Activated CD8-positive, alpha-beta memory T cell treated with anti-CD3 and anti-CD28 coated beads for 4 hours (primary cell): ENCODE measurements around the gene DDX17.
A peak's percentile ranks its signal among the peaks of the same experiment; 100 is the strongest.

ENCODE experiments used
- DNase-seq, 2 donors: peaks; one replicate each; pipeline ENCODE4 v3.0.0-alpha.2; 2020; ENCODE audit warnings: low read depth in 2 of 2

The DDX17 gene

DNA sequence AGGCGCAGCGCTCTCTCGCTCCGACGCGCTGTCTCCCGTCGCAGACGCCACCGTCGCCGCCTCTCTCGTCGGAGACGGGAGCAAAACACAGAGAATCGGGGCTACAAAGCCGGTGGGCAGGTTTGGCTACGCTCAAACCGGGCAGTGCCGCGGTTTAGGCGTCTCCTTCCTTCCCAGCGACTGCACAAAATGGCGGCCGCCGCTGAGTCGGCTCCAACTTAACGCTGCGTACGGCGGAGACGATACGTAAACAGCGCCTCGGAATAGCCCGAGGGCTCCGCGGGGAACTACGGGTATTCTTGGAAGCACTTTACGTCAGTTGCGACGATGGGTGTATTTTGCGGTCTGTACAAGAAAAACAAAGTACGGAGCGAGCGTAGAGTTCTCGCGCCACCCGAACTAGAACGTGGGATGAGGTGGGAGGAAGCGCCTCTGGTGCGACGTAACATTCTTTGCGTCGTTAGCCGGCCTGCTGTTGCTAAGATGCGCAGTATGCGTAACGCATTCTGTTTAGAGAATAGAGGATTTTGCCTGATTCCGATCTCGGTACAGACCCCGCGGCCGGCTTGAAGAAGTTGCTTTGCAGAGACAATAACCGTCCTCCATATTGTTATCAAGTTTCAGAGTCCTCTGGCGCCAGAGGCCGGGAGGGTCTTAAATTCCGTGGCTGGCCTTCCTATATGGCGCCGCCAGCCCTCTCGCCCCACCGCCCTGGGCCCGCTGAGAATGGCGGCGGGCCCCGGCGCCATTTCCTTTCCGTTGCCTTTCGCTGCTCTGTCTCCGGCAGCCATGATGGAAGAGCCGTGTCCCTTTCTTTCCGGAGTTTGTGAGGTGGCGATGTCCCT lies at the start of gene DDX17:
Gene DDX17 (minus strand): TSS at position 194 of the 845 bp plus-strand sequence.
- DNase-seq = peak; percentile 89 to 93

DNA sequence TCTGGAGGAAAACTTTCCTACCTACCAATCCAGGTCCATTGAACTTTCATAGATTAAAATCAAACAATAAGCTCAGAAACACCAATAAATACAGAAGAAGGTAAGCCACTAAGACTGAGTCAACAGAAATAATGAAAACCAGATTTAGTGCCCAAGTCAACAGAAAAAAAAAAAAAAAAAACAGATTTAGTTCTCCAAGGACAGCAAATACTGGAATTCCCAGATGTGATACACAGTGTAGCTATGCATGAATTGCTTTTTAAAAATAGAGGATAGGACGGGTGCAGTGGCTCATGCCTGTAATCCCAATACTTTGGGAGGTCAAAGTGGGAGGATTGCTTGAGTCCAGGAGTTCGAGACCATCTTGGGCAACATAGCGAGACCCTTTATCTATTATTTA lies 48.2 kb upstream of the DDX17 start:
- no peak for DNase-seq

DNA sequence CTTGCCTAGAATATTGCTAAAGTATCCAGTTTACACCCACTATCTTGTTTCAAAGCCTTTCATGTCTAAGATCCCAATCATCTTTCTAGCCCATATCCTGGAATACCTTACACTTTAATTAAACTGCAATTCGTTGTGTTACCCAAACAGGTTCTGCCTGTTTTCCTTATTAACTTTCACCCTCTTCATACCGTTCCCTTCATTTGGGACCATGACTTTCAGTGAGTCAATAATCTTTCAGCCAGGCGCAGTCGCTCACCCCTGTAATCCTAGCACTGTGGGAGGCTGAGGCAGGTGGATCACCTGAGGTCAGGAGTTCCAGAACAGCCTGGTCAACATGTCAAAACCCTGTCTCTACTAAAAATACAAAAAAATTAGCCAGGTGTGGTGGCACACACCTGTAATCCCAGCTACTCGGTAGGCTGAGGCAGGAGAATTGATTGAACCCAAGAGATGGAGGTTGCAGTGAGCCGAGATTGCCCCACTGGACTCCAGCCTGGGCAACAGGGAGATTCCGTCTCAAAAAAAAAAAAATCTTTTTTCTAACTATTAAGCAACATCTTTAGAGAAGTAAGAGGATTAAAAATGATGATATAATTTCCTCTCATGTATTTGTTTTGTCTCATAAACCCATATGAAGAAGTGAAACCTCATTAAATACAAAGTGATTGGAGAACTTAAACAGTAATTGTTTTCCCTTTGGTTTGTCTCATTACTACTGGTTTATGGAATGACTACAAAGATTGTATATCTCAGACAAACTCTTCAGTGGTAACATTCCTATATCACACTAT lies 43.2 kb upstream of the DDX17 start:
- DNase-seq = no peak

DNA sequence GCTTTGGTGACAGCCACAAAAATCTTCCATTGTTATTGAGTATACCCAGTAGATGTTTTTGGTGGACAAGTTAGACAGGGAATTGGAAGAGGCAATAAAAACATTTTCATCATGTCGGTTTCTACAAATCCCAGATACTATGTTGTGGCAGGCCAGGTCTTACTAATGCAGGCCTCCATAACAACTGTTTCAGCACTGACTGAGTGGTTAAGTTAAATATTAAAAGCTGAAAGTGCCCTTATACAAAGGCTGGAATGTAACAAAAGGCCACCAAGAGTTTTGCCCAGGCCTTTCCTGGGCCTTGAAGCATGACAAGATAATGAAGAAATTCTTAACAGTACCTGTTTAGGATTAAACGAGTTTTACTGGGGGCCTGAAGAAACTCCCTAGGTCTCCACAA lies 34.6 kb upstream of the DDX17 start:
- no peak for DNase-seq

DNA sequence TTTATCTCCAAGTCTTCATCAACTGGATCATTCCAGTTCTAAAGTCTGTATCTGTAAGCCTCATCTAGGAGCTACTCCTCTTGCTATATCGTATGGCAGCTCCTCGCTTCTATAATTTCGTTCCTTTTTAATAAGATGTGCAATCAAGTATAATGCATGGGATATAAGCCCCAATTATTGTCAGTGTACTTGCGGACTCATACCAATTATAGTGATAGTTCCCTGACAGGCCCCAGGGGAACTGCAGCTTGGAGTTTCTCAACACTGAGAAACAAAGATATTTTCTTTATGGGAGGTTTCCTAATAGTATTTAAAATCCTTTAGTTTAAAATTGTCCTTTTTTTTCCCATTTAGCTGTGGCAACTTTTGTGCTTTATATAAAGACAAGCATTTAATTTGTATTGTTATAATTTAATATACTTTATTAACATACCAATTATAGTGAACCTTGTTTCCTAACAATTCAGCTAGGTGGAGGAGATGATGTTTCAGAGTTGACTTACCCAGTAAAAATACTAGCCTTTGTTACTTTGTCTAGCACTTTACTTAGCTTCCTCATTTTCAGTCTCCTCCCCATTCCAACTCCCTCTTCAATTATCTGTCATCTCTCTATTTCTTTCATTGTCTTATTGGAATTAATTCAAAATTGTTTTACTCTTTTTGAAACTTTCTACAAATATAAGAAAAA lies 25.3 kb upstream of the DDX17 start:
- DNase-seq = no peak

DNA sequence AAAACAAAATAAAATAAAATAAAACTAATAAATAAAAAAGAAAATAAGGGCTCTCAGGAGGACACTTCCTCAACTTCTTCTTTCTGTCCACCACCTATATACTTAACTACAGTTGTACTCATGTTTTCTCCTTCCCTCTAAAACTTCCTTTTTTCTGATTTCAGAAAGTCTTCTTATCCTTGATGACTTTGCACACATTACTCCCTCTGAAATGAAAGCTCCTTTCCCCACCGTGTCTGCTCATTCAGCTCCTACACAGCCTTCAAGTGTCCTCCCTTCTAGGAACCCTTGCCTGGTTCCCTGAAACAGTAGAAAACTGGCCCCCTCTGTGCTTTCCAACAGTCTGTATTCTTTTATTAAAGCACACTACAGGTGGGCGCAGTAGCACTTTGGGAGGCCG lies 18.3 kb upstream of the DDX17 start:
- no peak for DNase-seq

DNA sequence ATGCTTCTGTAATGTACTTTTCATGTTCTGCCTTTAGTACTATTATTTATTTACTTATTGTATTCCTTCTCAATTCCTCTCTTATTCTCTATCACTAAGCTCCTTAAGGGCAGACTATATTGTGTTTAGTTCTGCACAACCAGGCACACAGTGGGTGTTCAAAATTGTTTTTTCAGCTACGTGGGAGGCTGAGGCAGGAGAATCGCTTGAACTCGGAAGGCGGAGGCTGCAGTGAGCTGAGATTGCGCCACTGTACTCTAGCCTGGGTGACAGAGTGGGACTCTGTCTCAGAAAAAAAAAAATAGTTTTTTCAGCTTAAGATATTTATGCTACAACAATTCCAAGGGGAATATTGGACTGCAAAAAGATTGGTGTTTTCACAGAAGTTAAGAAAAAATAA lies 17.4 kb upstream of the DDX17 start:
- no peak for DNase-seq

DNA sequence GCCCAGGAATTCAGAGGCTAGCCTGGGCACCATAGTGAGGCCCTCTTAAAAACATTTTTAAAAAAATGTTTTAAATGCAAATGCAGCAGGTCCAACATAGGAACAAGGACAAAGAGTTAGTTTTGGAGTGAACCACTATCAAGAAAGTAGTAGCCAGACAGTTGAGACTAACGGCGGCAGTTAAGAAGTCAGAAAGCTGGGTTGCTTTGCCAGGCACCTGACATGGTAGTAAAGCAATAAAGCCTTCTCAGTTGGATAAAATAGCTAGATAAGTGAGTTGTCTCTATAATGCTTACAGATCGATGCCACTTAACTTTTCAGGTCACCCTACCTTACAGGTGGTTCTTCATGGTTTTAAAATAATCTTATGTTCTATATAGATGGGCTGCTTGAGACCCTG lies 16.9 kb upstream of the DDX17 start:
- DNase-seq = no peak

DNA sequence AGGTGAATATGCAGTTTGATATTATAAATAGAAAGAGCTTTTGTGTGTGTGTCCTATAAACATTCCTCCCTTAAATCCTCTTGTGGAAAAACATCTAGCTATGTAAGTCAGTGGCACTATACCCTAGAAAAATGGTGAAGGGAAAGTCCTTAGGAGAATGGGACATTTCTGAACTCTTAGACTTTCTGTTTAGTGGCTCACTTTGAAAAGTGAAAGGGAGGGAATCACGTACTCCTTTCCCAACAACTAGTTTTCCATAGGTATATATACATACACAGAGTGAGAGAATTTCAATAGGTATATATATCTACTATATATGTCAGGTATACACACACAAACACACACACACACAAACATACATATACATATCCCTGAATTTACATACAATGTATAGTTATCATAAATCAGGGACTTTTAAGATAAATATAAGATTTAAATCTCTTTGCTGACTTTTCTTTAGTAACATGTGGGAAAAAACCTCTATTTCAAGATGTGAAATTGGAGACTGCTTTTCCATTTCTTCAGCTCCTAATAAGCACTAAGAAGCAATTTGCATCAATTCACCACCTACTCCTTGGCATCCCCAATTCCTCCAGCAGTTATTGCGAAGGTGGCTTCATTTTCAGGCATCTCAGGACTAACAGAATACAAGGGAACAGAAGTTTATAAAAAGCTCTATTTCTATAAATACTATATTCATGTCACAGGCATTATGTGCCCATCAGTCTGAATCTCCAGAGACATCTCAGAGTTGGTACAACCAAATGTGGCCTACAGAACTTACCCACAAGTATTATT lies 13.5 kb upstream of the DDX17 start:
- no peak for DNase-seq

DNA sequence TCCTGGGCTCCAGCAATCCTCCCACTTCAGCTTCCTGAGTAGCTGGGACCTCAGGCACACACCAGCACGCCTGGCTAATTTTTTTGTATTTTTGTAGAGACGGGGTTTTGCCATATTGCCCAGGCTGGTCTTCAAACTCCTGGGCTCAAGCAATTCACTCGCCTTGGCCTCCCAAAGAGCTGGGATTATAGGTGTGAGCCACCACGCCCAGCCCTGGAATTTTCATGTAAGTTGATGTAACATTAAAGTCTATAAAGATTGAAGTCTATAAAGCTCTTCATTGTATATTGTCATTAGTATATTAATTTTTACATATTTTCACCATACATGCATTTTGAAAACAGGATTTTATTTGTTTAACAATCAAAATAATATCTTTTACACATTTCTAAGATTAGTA lies 12.5 kb upstream of the DDX17 start:
- DNase-seq = no peak

DNA sequence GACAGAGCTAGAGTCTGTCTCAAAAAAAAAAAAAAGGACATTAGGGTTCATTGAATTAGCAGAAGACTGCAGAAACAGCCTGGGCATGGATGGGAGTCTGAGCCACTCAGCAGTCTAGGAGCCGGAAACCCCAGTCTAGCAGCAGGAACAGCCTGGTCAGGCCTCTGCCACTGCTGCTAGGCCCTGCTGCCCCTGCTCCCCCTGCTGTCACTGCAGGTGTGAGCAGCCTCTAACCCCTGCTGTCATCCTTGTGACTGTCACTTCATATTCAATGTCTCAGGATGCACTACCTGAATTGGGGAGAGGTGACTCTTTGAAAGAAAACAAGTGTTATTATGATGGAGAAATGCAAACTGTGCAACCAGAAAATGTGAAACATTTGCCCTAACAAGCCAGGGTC lies 7.0 kb upstream of the DDX17 start:
- DNase-seq = no peak

DNA sequence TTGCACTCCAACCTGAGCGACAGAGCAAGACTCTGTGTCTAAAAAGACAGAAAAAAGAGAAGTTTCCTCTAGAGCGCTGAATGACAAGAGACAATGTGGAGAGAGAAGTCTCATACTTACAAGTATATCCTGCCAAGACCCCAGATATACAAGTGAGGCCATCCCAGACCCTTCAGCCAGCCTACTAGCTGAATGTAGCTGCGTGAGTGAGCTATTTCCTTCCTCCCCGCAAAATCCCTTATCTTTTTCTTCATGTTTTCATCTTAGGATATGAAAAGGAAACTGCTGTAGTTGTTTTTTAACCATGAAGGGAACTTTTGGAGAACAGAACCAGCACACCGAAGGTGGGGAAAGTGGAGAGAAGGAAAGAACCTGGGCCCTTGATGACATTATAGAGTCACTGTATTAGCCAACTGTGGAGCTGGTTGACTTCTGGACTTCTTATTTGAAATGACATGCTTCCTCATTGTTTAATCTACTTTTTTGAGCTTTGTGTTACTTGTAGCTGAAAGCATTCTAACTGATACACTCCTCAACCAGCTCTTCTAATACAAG lies 4.4 kb upstream of the DDX17 start:
- no peak for DNase-seq

DNA sequence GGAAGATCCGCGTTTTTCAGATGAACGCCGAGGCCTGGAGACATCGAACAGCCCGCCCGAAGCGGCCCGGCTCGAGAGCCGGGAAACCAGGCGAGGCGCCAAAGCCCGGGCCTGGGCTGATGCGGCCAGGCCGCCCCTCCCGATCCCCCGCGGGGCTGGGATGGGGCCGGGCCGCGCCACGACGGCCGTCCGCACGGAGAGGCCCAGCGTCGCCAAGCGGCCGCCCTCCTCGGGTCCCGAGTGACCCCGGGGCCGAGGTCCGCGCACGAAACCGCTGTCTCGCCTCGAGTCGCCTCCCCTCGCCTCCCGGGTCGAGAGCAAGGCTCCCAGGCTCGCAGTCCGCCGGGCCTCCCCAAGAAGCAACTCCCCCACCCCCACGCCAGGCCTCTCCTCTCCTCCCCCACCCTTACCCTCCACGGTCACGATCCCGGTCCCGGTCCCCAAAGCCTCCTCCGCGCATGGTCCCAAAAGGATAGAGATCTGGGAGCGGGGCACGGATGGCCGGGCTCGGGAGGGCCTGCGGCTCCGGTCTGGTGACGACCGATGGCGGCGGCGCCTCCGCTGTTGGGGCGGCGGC lies 482 bp downstream of the DDX17 start:
- peak; percentile 26 to 31 for DNase-seq

DNA sequence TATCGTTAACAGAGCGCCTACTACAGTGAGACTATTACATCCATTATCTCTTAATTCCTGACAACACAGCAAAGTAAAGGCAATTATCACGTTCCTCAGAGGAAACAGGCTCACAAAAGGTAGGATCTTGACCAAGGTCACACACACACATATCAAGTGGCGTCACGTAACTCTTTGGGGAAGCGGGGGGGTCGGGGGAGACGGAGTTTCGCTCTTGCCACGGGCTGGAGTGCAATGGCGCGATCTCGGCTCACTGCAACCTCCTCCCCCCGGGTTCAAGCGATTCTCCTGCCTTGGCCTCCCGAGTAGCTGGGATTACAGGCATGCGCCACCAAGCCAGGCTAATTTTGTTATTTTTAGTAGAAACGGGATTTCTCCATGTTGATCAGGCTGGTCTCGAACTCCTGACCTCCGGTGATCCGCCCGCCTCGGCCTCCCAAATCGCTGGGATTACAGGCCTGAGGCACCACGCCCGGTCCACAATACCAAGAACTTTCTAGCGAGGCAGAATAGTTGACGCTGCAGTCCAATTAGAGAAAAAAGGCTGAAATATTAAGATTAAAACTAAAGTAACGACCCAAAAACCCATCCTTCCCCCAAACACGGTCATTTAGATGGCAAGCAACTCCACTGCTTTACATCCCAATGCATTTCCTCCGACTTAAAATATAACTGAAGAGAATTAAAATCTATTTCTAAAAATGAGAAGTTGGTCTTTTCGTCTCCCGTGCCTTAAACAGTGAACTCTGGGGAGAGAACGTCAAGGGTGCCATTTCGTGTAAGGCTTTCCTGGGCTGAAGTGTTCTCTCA lies 1.2 kb downstream of the DDX17 start:
- DNase-seq = peak; percentile 5 to 25

DNA sequence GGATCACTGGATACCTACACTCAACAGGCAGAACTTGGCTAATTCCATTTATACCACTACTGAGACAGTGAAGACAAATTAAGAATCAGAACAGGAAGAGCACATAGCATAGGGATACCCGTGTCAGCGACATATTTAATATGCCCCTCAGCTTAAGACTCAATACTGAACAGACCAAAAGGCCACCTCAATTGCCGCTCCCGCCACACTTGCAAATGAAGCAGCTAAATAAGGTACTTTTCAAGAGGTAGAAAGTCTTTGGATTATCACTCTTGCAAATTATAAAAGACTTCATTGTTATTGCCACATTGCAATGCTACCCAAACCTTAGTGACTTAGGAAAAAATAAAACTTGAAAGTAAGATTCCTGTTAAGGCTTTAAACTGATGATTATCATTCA lies 3.1 kb downstream of the DDX17 start:
- DNase-seq = no peak

DNA sequence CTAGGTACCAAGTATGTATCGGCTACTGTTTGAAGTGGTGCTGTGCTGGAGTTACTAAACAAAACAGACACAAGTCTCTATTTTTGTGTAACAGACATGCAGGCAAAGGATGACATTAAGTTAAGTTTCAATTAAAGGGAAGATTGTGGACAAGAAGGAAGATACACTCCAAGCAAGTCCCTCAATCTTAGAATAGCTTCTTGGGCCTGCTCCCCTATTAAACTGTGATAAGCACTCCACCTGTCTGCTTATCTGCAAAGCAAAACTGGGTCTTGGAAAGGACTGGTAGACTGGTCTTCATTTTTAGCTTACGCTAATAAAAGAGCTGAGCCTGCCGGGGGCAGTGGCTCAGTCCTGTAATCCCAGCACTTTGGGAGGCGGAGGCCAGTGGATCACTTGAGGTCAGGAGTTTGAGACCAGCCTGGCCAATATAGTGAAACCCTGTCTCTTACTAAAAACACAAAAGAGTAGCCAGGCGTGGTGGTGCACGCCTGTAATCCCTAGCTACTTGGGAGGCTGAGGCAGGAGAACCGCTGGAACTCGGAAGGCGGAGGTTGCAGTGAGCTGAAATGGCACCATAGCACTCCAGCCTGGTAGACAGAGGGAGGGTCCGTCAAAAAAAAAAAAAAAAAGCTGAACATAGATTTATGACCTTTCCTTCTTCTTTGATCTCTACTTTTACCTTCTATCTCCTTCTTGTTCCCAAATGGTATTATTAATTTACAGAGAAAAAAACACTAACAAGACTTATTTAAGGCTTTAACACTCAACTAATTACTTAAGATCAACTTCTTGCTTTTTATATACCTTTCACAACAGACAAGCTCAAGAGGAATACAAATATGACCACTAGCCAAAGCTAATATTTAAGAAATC lies 4.1 kb downstream of the DDX17 start:
- DNase-seq = no peak

DNA sequence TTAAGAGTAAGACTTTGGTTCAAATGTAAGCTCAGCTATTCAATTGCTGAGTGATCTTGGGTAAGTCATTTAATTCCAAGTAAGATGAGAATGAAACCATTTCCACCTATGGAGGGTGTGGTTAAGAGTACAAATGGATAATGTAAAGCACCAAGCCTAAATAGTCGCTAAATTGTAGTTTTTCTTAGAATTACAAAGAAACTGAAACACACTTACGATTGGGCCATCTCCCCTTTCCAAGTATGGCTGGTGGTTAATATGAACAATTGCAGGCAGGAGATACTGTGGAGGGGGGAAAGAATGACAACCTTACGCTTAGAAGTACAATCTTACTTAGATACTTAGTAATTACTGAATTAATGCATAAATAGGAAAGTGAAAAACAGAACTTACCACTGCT lies 8.2 kb downstream of the DDX17 start:
- DNase-seq = no peak

DNA sequence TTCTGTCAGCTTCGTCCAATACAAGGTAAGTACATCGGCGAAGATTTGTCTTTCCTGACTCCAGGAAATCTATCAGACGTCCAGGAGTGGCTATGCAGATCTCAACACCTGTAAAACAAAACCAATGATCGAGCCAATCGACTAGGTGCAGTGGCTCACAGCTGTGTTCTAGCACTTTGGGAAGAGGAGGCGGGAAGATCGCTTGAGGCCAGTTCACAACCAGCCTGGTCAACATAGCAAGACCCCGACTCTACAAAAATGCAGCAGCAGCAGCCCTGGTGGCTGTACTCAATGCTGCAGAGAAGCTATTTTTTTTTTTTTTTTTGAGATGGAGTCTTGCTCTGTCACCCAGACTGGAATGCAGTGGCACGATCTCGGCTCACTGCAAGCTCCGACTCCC lies 11.2 kb downstream of the DDX17 start:
- no peak for DNase-seq

DNA sequence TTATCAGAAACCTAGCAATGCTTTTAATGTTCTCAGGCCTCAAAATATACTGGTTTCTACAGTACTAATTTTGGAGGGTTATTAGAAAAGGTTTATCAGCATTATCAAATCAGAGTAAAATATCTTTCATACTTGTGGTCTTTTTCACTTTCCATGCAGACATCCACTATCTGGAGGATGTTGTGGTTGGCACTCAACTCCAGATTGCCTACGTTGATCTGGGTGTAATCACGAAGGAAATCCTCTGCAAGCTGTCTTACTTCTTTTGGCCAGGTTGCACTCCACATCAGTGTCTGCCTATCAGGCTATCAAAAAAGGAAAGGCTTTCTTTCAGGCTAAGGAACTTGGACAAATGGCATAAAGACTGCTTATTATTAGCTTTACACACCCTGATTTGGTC lies 11.6 kb downstream of the DDX17 start:
- DNase-seq = no peak
